ENCODE measurements around the gene OGDH. TPM values are rescaled to one million over a fixed set of nuclear protein-coding genes. Genes with fewer than 3 reads are reported as not detected.
A peak's percentile ranks its signal among the peaks of the same experiment; 100 is the strongest.

Gene OGDH
- total RNA-seq, 3 donors from 2014 or later (not counting 1 experiment from before 2014, with no cell fraction given), result 69.2 to 86.7 (median 81.4) TPM

DNA sequence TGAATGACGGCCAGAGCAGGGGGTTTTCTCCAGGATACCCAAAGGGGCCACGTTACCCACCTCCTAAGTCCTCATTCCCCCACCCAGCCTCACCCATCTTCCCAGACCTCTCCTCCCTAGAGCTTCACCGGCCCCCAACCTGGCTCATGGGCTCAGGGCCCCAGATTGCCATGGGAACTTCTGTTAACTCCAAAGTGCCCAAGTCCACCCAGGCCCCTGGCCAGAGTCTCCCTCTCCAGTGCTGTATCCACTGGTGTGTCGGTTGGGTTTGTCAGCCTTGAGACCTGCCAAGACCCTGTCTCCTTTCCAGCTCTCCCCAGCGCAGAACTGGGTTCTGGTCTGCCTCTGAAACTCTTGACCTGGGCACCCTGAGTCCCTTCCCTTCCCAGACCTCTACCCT, 105.1 kb downstream of the OGDH start:
- Histone ChIP-seq H3K9me3 (ENCODE audit: control insufficient read depth, insufficient read depth, low read length) (no peaks in the 10 kb centered on the region), H3K27me3 (ENCODE audit: control insufficient read depth, insufficient read depth, low read length) (no peaks in the 10 kb centered on the region), H3K36me3 (ENCODE audit: control insufficient read depth, insufficient read depth, low read length) (peaks cover 26% of the 10 kb centered on the region), H3K4me3 (ENCODE audit: low read length) (no peak overlapping the region), H3K27ac (ENCODE audit: low read length) (no peak overlapping the region), H3K4me1 (ENCODE audit: control insufficient read depth, insufficient read depth, low read length) (peaks cover 11% of the 10 kb centered on the region)
- WGBS (ENCODE audit: insufficient coverage), result 85% methylated on average over 5 of the region's 5 CpGs
- ATAC-seq (no peak), DNase-seq (no peak)
- no peak overlapping the region for H3K4me3 Mint-ChIP-seq
- TF ChIP-seq, protein P1, sequence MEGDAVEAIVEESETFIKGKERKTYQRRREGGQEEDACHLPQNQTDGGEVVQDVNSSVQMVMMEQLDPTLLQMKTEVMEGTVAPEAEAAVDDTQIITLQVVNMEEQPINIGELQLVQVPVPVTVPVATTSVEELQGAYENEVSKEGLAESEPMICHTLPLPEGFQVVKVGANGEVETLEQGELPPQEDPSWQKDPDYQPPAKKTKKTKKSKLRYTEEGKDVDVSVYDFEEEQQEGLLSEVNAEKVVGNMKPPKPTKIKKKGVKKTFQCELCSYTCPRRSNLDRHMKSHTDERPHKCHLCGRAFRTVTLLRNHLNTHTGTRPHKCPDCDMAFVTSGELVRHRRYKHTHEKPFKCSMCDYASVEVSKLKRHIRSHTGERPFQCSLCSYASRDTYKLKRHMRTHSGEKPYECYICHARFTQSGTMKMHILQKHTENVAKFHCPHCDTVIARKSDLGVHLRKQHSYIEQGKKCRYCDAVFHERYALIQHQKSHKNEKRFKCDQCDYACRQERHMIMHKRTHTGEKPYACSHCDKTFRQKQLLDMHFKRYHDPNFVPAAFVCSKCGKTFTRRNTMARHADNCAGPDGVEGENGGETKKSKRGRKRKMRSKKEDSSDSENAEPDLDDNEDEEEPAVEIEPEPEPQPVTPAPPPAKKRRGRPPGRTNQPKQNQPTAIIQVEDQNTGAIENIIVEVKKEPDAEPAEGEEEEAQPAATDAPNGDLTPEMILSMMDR (IDR thresholded peaks at IDR 0.05), result no peak
- H3K9me3 Mint-ChIP-seq, result no peaks in the 10 kb centered on the region
- no peaks in the 10 kb centered on the region for H3K27me3 Mint-ChIP-seq (ENCODE audit: low read depth in 2 of 2)
- intact Hi-C loops (cut with micrococcal nuclease), result no loop called here
- H3K4me1 Mint-ChIP-seq, result peaks cover 6 to 10% of the 10 kb centered on the region in 2 donors
- peak overlapping the region in 1 of 2 donors; percentile 13 for H3K27ac Mint-ChIP-seq
- H3K36me3 Mint-ChIP-seq, result no peaks in the 10 kb centered on the region

DNA sequence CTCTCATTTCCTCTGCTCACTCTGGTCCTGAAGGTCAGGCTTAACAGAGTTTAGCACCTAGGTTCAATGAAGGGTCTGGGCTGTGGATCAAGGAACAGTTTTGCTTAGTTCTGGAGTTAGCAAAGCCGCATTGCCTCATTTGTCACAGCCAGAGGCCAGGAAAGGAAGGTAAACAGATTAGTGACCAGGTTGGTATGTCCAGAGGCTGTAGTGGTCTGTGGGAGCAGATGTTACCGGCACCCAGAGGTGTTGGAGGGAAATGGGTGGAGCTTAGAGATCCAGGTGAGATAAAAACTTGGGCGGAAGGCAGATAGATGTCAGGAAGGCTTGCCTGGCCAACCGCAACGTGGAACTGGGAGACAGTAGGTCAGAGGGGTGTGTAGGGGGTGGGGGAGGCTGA, 105.6 kb downstream of the OGDH start:
- peaks cover 11% of the 10 kb centered on the region for H3K4me1 ChIP-seq (ENCODE audit: control insufficient read depth, insufficient read depth, low read length)
- H3K27me3 ChIP-seq (ENCODE audit: control insufficient read depth, insufficient read depth, low read length), result no peaks in the 10 kb centered on the region
- no peak overlapping the region for H3K4me3 ChIP-seq (ENCODE audit: low read length)
- ATAC-seq (no peak), DNase-seq (no peak)
- peaks cover 6 to 10% of the 10 kb centered on the region in 2 donors for H3K4me1 Mint-ChIP-seq
- H3K36me3 ChIP-seq (ENCODE audit: control insufficient read depth, insufficient read depth, low read length), result peaks cover 24% of the 10 kb centered on the region
- no peaks in the 10 kb centered on the region for H3K27me3 Mint-ChIP-seq (ENCODE audit: low read depth in 2 of 2)
- H3K27ac Mint-ChIP-seq, result peak overlapping the region in 1 of 2 donors; percentile 13
- intact Hi-C loops (cut with micrococcal nuclease), result no loop called here
- H3K4me3 Mint-ChIP-seq, result no peak overlapping the region
- H3K9me3 ChIP-seq (ENCODE audit: control insufficient read depth, insufficient read depth, low read length), result no peaks in the 10 kb centered on the region
- 43% methylated on average over 5 of the region's 5 CpGs for WGBS (ENCODE audit: insufficient coverage)
- no peak overlapping the region for H3K27ac ChIP-seq (ENCODE audit: low read length)
- no peaks in the 10 kb centered on the region for H3K9me3 Mint-ChIP-seq
- TF ChIP-seq, protein P1 (IDR thresholded peaks at IDR 0.05), result no peak
- H3K36me3 Mint-ChIP-seq, result no peaks in the 10 kb centered on the region

DNA sequence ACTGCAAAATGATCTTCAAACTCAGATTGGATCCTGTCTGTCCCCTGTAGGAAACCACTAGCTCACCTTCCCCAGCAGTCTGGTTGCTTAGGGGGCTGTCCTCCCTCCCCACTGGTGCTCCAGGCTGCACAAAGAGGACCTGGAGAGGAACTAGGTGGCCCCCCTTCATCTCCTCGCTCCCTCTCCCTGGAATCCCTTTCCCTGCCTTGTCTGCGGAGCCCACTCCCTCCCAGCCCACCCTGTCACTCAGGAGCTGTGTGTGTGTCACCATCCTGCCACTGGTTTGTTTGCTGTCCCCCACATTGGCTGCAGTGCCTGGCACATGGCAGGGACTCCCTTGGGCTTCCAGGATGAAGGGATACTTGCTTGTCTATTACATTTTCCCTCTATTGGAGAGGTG, 106.7 kb downstream of the OGDH start:
- TF ChIP-seq, protein P1 (IDR thresholded peaks at IDR 0.05), result no peak
- Mint-ChIP-seq H3K27me3 (ENCODE audit: low read depth in 2 of 2) (no peaks in the 10 kb centered on the region), H3K4me1 (peaks cover 6 to 10% of the 10 kb centered on the region in 2 donors), H3K4me3 (no peak overlapping the region), H3K9me3 (no peaks in the 10 kb centered on the region), H3K27ac (no peak overlapping the region), H3K36me3 (no peaks in the 10 kb centered on the region)
- intact Hi-C loops (cut with micrococcal nuclease), result no loop called here
- DNase-seq, result no peak
- Histone ChIP-seq H3K4me1 (ENCODE audit: control insufficient read depth, insufficient read depth, low read length) (peaks cover 11% of the 10 kb centered on the region), H3K9me3 (ENCODE audit: control insufficient read depth, insufficient read depth, low read length) (no peaks in the 10 kb centered on the region), H3K27me3 (ENCODE audit: control insufficient read depth, insufficient read depth, low read length) (no peaks in the 10 kb centered on the region), H3K36me3 (ENCODE audit: control insufficient read depth, insufficient read depth, low read length) (peaks cover 13% of the 10 kb centered on the region), H3K27ac (ENCODE audit: low read length) (no peak overlapping the region), H3K4me3 (ENCODE audit: low read length) (no peak overlapping the region)
- WGBS (ENCODE audit: insufficient coverage), result 95% methylated on average over 2 of the region's 2 CpGs
- ATAC-seq, result no peak

DNA sequence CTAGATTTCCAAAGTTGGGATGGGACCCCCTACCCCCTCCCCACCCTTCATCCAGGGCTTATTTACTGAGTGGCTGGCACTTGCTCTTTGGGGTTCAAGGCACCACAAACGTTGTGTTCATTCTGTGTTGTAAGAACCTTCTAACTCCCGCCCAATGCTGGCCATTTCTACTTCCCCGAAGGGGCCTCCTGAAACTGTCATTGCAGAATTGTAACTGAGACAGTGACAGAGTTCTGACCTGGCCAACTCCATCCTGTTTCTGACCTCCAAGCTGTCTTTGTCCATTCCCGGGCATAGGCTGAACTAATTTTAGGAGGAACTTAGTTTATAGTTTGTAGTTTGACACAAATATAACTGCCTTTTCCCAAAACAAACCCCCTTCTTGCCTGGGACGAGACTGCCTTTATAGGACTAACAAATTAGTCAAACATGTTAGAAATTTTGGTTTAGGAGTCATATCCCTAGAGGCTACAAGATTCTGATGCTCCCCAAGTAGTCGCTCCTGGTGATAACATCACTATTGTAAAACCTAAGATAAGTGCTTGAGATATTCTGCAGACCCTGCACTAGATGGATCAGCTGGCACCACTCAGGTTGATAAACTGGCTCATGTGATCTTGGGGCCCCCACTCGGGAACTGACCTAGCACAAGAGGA, 107.4 kb downstream of the OGDH start:
- ATAC-seq, result no peak
- no peaks in the 10 kb centered on the region for H3K27me3 ChIP-seq (ENCODE audit: control insufficient read depth, insufficient read depth, low read length)
- WGBS (ENCODE audit: insufficient coverage), result 86% methylated on average over 7 of the region's 7 CpGs
- intact Hi-C loops (cut with micrococcal nuclease), result no loop called here
- Mint-ChIP-seq H3K4me1 (peaks cover 6 to 10% of the 10 kb centered on the region in 2 donors), H3K27ac (no peak overlapping the region), H3K4me3 (no peak overlapping the region), H3K36me3 (no peaks in the 10 kb centered on the region), H3K9me3 (no peaks in the 10 kb centered on the region), H3K27me3 (ENCODE audit: low read depth in 2 of 2) (no peaks in the 10 kb centered on the region)
- TF ChIP-seq, protein P1 (IDR thresholded peaks at IDR 0.05), result no peak
- peaks cover 9% of the 10 kb centered on the region for H3K36me3 ChIP-seq (ENCODE audit: control insufficient read depth, insufficient read depth, low read length)
- no peaks in the 10 kb centered on the region for H3K9me3 ChIP-seq (ENCODE audit: control insufficient read depth, insufficient read depth, low read length)
- H3K4me3 ChIP-seq (ENCODE audit: low read length), result no peak overlapping the region
- DNase-seq, result no peak
- no peak overlapping the region for H3K27ac ChIP-seq (ENCODE audit: low read length)
- peaks cover 11% of the 10 kb centered on the region for H3K4me1 ChIP-seq (ENCODE audit: control insufficient read depth, insufficient read depth, low read length)

Measured in natural killer cell (primary cell).